ENCODE measurements around the gene SELENOF. TPM values are rescaled to one million over a fixed set of nuclear protein-coding genes. Genes with fewer than 3 reads are reported as not detected.
"Not testable (repeated sequence)": the region's sequence is repeated elsewhere in the genome, so short reads cannot be mapped to it uniquely, and the experiment has no call there.

The SELENOF gene
- total RNA-seq, 1 donor from 2014 or later = 114 TPM

DNA sequence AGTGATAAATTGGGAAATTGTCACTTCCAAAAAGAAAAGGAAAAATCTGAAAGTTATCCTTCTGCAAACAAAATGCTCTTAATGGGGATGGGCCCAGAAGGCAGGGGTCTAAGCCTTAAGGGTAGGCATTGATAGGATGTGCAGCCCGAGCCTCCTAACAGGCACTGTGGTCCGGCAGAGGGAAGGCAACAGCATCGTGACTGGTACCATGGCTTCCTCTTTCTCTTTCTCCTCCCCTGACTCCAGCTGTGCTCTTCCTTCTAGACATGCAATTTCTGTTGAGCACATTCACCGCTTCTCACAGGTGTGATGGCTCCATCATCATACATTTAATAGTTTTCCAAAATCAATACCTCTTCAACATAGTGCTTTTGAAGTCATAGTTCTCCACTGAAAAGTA, 91.5 kb downstream of the SELENOF start:
- Mint-ChIP-seq H3K9me3 (ENCODE audit: low read depth) (peaks cover 3% of the 10 kb centered on the region), H3K4me1 (ENCODE audit: low read depth) (peaks cover 18% of the 10 kb centered on the region), H3K4me3 (ENCODE audit: low read depth) (no peak overlapping the region), H3K27ac (no peak overlapping the region), H3K27me3 (peaks cover 3% of the 10 kb centered on the region), H3K36me3 (ENCODE audit: insufficient read depth) (no peaks in the 10 kb centered on the region)
- no peak for DNase-seq (ENCODE audit: low spot score, unreplicated experiment)
- TF ChIP-seq, protein P1, sequence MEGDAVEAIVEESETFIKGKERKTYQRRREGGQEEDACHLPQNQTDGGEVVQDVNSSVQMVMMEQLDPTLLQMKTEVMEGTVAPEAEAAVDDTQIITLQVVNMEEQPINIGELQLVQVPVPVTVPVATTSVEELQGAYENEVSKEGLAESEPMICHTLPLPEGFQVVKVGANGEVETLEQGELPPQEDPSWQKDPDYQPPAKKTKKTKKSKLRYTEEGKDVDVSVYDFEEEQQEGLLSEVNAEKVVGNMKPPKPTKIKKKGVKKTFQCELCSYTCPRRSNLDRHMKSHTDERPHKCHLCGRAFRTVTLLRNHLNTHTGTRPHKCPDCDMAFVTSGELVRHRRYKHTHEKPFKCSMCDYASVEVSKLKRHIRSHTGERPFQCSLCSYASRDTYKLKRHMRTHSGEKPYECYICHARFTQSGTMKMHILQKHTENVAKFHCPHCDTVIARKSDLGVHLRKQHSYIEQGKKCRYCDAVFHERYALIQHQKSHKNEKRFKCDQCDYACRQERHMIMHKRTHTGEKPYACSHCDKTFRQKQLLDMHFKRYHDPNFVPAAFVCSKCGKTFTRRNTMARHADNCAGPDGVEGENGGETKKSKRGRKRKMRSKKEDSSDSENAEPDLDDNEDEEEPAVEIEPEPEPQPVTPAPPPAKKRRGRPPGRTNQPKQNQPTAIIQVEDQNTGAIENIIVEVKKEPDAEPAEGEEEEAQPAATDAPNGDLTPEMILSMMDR (IDR thresholded peaks at IDR 0.05; ENCODE audit: unreplicated experiment) = no peak

DNA sequence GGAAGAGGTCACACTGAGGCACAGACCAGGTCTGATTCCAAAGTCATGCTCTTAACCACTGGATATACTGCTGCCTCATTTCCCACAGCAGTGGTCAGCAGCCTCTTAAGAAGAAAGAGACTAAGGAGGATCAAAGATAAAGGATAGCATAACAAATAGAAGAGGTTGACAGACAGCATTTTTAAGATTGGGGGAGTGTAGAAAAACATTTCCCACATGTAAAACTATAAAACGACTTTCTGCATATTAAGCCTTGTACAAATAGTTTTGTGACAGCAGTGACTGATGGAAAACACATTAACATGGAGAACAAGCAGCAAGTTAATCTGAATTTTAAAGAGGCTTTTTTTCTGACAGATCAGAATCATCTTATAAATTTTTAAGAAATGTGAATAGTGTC, 92.0 kb downstream of the SELENOF start:
- no peak overlapping the region for H3K4me3 Mint-ChIP-seq (ENCODE audit: low read depth)
- no peak overlapping the region for H3K27ac Mint-ChIP-seq
- no peaks in the 10 kb centered on the region for H3K36me3 Mint-ChIP-seq (ENCODE audit: insufficient read depth)
- peaks cover 20% of the 10 kb centered on the region for H3K4me1 Mint-ChIP-seq (ENCODE audit: low read depth)
- H3K9me3 Mint-ChIP-seq (ENCODE audit: low read depth) = peaks cover 4% of the 10 kb centered on the region
- no peak for DNase-seq (ENCODE audit: low spot score, unreplicated experiment)
- peaks cover 3% of the 10 kb centered on the region for H3K27me3 Mint-ChIP-seq
- TF ChIP-seq, protein P1 (IDR thresholded peaks at IDR 0.05; ENCODE audit: unreplicated experiment) = no peak

DNA sequence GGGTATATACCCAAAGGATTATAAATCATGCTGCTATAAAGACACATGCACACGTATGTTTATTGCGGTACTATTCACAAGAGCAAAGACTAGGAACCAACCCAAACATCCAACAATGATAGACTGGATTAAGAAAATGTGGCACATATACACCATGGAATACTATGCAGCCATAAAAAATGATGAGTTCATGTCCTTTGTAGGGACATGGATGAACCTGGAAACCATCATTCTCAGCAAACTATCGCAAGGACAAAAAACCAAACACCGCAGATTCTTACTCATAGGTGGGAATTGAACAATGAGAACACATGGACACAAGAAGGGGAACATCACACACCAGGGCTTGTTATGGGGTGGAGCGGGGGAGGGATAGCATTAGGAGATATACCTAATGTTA, 94.0 kb downstream of the SELENOF start:
- not testable (repeated sequence) for DNase-seq (ENCODE audit: low spot score, unreplicated experiment); H3K36me3 Mint-ChIP-seq (ENCODE audit: insufficient read depth); H3K4me3 Mint-ChIP-seq (ENCODE audit: low read depth); H3K9me3 Mint-ChIP-seq (ENCODE audit: low read depth); H3K27ac Mint-ChIP-seq; H3K27me3 Mint-ChIP-seq
- peaks cover 21% of the 10 kb centered on the region for H3K4me1 Mint-ChIP-seq (ENCODE audit: low read depth)

DNA sequence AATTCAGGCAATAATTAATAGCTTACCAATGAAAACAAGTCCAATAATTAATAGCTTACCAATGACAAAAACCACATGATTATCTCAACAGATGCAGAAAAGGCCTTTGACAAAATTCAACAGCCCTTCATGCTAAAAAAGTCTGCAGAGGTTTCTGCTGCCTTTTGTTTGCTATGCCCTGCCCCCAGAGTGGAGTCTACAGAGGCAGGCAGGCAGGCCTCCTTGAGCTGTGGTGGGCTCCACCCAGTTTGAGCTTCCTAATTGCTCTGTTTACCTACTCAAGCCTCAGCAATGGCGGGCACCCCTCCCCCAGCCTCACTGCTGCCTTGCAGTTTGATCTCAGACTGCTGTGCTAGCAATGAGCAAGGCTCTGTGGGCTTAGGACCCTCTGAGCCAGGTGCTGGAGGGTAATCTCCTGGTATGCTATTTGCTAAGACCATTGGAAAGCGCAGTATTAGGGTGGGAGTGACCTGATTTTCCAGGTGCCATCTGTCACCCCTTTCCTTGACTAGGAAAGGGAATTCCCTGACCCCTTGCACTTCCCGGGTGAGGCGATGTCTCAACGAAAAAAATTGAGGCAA, 96.6 kb downstream of the SELENOF start:
- not testable (repeated sequence) for H3K36me3 Mint-ChIP-seq (ENCODE audit: insufficient read depth); H3K9me3 Mint-ChIP-seq (ENCODE audit: low read depth); DNase-seq (ENCODE audit: low spot score, unreplicated experiment); H3K27me3 Mint-ChIP-seq
- peaks cover 13% of the 10 kb centered on the region for H3K4me1 Mint-ChIP-seq (ENCODE audit: low read depth)
- H3K4me3 Mint-ChIP-seq (ENCODE audit: low read depth) = peak overlapping the region; percentile 27
- peak overlapping the region; percentile 74 for H3K27ac Mint-ChIP-seq

DNA sequence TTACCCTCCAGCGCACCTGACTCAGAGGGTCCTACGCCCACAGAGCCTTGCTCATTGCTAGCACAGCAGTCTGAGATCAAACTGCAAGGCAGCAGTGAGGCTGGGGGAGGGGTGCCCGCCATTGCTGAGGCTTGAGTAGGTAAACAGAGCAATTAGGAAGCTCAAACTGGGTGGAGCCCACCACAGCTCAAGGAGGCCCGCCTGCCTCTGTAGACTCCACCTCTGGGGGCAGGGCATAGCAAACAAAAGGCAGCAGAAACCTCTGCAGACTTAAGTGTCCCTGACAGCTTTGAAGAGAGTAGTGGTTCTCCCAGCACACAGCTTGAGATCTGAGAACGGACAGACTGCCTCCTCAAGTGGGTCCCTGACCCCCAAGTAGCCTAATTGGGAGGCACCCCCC, 99.8 kb downstream of the SELENOF start:
- H3K27ac Mint-ChIP-seq; H3K27me3 Mint-ChIP-seq; DNase-seq (ENCODE audit: low spot score, unreplicated experiment); H3K4me1 Mint-ChIP-seq (ENCODE audit: low read depth); H3K9me3 Mint-ChIP-seq (ENCODE audit: low read depth); H3K4me3 Mint-ChIP-seq (ENCODE audit: low read depth); H3K36me3 Mint-ChIP-seq (ENCODE audit: insufficient read depth): not testable (repeated sequence)

Other genes with a start within 250 kb of the SELENOF start
- 48.5 and 50.0 TPM in 2 replicates for gene SH3GLB1, start 209.6 kb downstream of the SELENOF start, total RNA-seq
- 41.4 and 44.2 TPM in 2 replicates for gene HS2ST1, start 509 bp upstream of the SELENOF start, total RNA-seq

Data from progenitor cell of endocrine pancreas (in vitro differentiated cells).